Stimulated activated effector memory CD8-positive, alpha-beta T cell treated with anti-CD3 and anti-CD28 coated beads, Interleukin-12 subunit alpha, Interleukin-12 subunit beta, amount 100 ng/mL, for 72 hours (primary cell): Measurements from ENCODE around the gene RAB3D.

Source experiments
- ATAC-seq: fragments of 150-1000 bp; cut with Tn5 transposase; 2 replicates; pipeline ENCODE4 v1.10.0; 2021
- DNase-seq, 2 donors: peaks; one replicate each; pipeline ENCODE4 v3.0.0; 2021 to 2022; ENCODE audit warnings: low spot score in 2 of 2
- H3K27ac Mint-ChIP-seq: one replicate; pipeline ENCODE4 v1.8.0; 2022; ENCODE audit warnings: mild to moderate bottlenecking, mixed read lengths
- H3K36me3 Mint-ChIP-seq: one replicate; pipeline ENCODE4 v1.8.0; 2022; ENCODE audit warnings: mild to moderate bottlenecking, mixed read lengths
- H3K4me1 Mint-ChIP-seq: one replicate; pipeline ENCODE4 v1.8.0; 2022; ENCODE audit warnings: mixed read lengths
- H3K4me3 Mint-ChIP-seq: one replicate; pipeline ENCODE4 v1.8.0; 2022; ENCODE audit warnings: mild to moderate bottlenecking, mixed read lengths
- H3K9me3 Mint-ChIP-seq: one replicate; pipeline ENCODE4 v1.8.0; 2022; ENCODE audit warnings: mixed read lengths

RAB3D gene

GRCh38 chr19:11374433-11375142 is 35.1 kb upstream of the RAB3D start, which contains the start of gene SWSAP1:
Gene SWSAP1 (plus strand): TSS chr19:11374666. CDS start chr19:11374681, 15 bp downstream.
- Mint-ChIP-seq H3K4me1 (peaks cover 31% of the 10 kb centered on the region), H3K9me3 (no peaks in the 10 kb centered on the region), H3K27ac (no peak within 1 kb of the TSS), H3K4me3 (no peak within 1 kb of the TSS), H3K36me3 (peaks cover 37% of the 10 kb centered on the region)
- peak; percentile 94 for ATAC-seq
- DNase-seq: peak; percentile 93 to 97

- Mint-ChIP-seq H3K9me3 (no peaks in the 10 kb centered on the region), H3K4me3 (no peak overlapping the region), H3K4me1 (peaks cover 31% of the 10 kb centered on the region), H3K36me3 (peaks cover 37% of the 10 kb centered on the region), H3K27ac (no peak overlapping the region)
- ATAC-seq (no peak), DNase-seq (no peak)
Measured at GRCh38 chr19:11373885-11374432, 34.5 kb upstream of the RAB3D start.

- ATAC-seq: no peak
- Mint-ChIP-seq H3K9me3 (no peaks in the 10 kb centered on the region), H3K36me3 (peaks cover 32% of the 10 kb centered on the region), H3K4me1 (peaks cover 24% of the 10 kb centered on the region), H3K4me3 (no peak overlapping the region), H3K27ac (no peak overlapping the region)
- no peak for DNase-seq
Measured at GRCh38 chr19:11373166-11373884, 33.9 kb upstream of the RAB3D start.

- Mint-ChIP-seq H3K36me3 (peaks cover 21% of the 10 kb centered on the region), H3K4me3 (no peak overlapping the region), H3K4me1 (peaks cover 4% of the 10 kb centered on the region), H3K27ac (no peak overlapping the region), H3K9me3 (no peaks in the 10 kb centered on the region)
- ATAC-seq (no peak), DNase-seq (no peak)
Measured at GRCh38 chr19:11370744-11371143, 31.3 kb upstream of the RAB3D start.

- Mint-ChIP-seq H3K4me3 (no peak overlapping the region), H3K4me1 (no peaks in the 10 kb centered on the region), H3K9me3 (no peaks in the 10 kb centered on the region), H3K36me3 (peaks cover 17% of the 10 kb centered on the region), H3K27ac (no peak overlapping the region)
- no peak for DNase-seq
- no peak for ATAC-seq
Measured at GRCh38 chr19:11367528-11367927, 28.1 kb upstream of the RAB3D start.

- ATAC-seq (no peak), DNase-seq (no peak)
- H3K36me3 Mint-ChIP-seq: peaks cover 13% of the 10 kb centered on the region
- H3K9me3 Mint-ChIP-seq: no peaks in the 10 kb centered on the region
- H3K27ac Mint-ChIP-seq: peak overlapping the region; percentile 8
- no peak overlapping the region for H3K4me3 Mint-ChIP-seq
- peaks cover 9% of the 10 kb centered on the region for H3K4me1 Mint-ChIP-seq
Measured at GRCh38 chr19:11365557-11366117, 26.2 kb upstream of the RAB3D start.

- Mint-ChIP-seq H3K9me3 (no peaks in the 10 kb centered on the region), H3K36me3 (peaks cover 11% of the 10 kb centered on the region), H3K4me1 (peaks cover 9% of the 10 kb centered on the region), H3K4me3 (no peak overlapping the region), H3K27ac (peak overlapping the region; percentile 8)
- ATAC-seq (no peak), DNase-seq (no peak)
Measured at GRCh38 chr19:11364935-11365334, 25.5 kb upstream of the RAB3D start.

- H3K4me3 Mint-ChIP-seq: no peak overlapping the region
- no peaks in the 10 kb centered on the region for H3K9me3 Mint-ChIP-seq
- H3K4me1 Mint-ChIP-seq: peaks cover 9% of the 10 kb centered on the region
- H3K27ac Mint-ChIP-seq: no peak overlapping the region
- ATAC-seq: no peak
- peaks cover 11% of the 10 kb centered on the region for H3K36me3 Mint-ChIP-seq
- DNase-seq: no peak
Measured at GRCh38 chr19:11364296-11364904, 24.9 kb upstream of the RAB3D start.

- Mint-ChIP-seq H3K9me3 (no peaks in the 10 kb centered on the region), H3K4me1 (peaks cover 9% of the 10 kb centered on the region), H3K27ac (no peak overlapping the region), H3K4me3 (no peak overlapping the region), H3K36me3 (peaks cover 11% of the 10 kb centered on the region)
- ATAC-seq: no peak
- DNase-seq: no peak
Measured at GRCh38 chr19:11363881-11364280, 24.4 kb upstream of the RAB3D start.

- DNase-seq (no peak), ATAC-seq (no peak)
- Mint-ChIP-seq H3K36me3 (peaks cover 4% of the 10 kb centered on the region), H3K4me3 (no peak overlapping the region), H3K9me3 (no peaks in the 10 kb centered on the region), H3K27ac (no peak overlapping the region), H3K4me1 (peaks cover 9% of the 10 kb centered on the region)
Measured at GRCh38 chr19:11361771-11362731, 22.6 kb upstream of the RAB3D start.

- no peak for ATAC-seq
- H3K27ac Mint-ChIP-seq: no peak overlapping the region
- H3K4me1 Mint-ChIP-seq: peaks cover 14% of the 10 kb centered on the region
- DNase-seq: no peak
- no peaks in the 10 kb centered on the region for H3K9me3 Mint-ChIP-seq
- no peak overlapping the region for H3K4me3 Mint-ChIP-seq
- no peaks in the 10 kb centered on the region for H3K36me3 Mint-ChIP-seq
Measured at GRCh38 chr19:11361037-11361770, 21.7 kb upstream of the RAB3D start.

GRCh38 chr19:11359421-11359820 is 20.0 kb upstream of the RAB3D start:
- DNase-seq (no peak), ATAC-seq (no peak)
- H3K4me3 Mint-ChIP-seq: no peak overlapping the region
- H3K4me1 Mint-ChIP-seq: peaks cover 24% of the 10 kb centered on the region
- no peaks in the 10 kb centered on the region for H3K36me3 Mint-ChIP-seq
- H3K27ac Mint-ChIP-seq: no peak overlapping the region
- no peaks in the 10 kb centered on the region for H3K9me3 Mint-ChIP-seq

GRCh38 chr19:11356676-11357550 is 17.5 kb upstream of the RAB3D start:
- Mint-ChIP-seq H3K4me3 (peak overlapping the region; percentile 70), H3K4me1 (peaks cover 22% of the 10 kb centered on the region), H3K9me3 (no peaks in the 10 kb centered on the region), H3K27ac (peak overlapping the region; percentile 53), H3K36me3 (no peaks in the 10 kb centered on the region)
- ATAC-seq (no peak), DNase-seq (no peak)
